ENCODE measurements around the gene HNF4A.

The HNF4A gene

DNA sequence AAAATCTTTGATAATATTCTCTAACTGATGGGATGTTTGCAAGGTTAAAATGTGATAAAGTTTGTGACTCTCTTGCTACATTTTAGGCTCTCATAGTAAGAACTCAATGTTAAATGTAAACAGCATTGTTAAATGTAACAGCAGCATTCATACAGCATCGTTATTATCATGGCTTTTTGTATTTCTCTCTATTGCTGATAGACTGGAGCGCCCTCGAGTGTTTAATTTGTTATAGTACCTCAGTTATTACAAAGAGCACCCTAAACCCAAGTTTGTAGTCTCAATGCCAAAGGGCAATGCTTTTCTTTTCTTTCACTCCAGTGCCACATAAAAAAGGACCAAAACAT lies 105.3 kb downstream of the HNF4A start:
- Histone ChIP-seq H3K36me3 (replicated peaks; ENCODE audit: low read depth, low read length) (no peaks in the 10 kb centered on the region), H3K9ac (ENCODE audit: low read length) (no peak overlapping the region), H2AFZ (ENCODE audit: low read depth, low read length) (0 out of 2 replicates have a peak overlapping the region, but pooled peaks have one; percentile 2)

DNA sequence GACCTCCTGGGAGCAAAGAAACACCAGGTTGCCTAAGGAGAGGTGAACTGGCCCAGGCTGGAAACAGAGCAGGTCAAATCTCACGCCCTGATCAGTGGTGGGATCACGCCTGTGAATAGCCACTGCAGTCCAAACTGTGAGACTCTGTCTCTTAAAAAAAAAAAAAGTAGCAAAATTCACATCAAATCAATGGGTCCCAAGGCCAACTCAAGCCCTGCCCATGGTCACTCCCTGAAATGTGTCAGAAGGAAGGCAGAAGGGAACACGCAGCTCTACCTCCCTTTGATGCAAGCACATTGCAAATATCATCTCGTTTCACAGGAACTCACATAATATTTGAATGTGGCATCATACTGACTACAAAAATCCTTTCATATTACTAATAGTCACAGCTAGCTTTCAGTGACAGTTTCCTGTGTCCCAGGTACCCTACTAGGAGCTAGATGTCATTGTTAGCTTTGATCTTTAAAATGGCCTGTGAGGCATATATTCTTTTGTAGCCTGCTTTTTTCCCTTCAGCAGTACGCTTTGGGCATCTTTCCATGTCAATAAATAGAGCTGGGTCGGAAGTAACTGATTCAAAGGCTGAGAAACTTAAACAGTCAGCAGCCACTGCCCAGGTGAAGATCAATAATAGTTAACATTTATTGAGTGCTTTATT lies 105.8 kb downstream of the HNF4A start:
- no peaks in the 10 kb centered on the region for H4K20me1 ChIP-seq (ENCODE audit: insufficient read depth, low read length)
- TF ChIP-seq, protein P1, sequence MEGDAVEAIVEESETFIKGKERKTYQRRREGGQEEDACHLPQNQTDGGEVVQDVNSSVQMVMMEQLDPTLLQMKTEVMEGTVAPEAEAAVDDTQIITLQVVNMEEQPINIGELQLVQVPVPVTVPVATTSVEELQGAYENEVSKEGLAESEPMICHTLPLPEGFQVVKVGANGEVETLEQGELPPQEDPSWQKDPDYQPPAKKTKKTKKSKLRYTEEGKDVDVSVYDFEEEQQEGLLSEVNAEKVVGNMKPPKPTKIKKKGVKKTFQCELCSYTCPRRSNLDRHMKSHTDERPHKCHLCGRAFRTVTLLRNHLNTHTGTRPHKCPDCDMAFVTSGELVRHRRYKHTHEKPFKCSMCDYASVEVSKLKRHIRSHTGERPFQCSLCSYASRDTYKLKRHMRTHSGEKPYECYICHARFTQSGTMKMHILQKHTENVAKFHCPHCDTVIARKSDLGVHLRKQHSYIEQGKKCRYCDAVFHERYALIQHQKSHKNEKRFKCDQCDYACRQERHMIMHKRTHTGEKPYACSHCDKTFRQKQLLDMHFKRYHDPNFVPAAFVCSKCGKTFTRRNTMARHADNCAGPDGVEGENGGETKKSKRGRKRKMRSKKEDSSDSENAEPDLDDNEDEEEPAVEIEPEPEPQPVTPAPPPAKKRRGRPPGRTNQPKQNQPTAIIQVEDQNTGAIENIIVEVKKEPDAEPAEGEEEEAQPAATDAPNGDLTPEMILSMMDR (IDR thresholded peaks at IDR 0.05; ENCODE audit: low read depth, low read length), result no peak
- no peak for TF ChIP-seq EZH2phosphoT487 (IDR thresholded peaks at IDR 0.05; ENCODE audit: low read depth)
- no peak overlapping the region for H3K4me3 ChIP-seq (ENCODE audit: low read length)
- no peak overlapping the region for H3K9ac ChIP-seq (ENCODE audit: low read length)
- H2AFZ ChIP-seq (ENCODE audit: low read depth, low read length), result 0 out of 2 replicates have a peak overlapping the region, but pooled peaks have one; percentile 2
- no peaks in the 10 kb centered on the region for H3K9me3 ChIP-seq (ENCODE audit: insufficient read depth, low read length)
- 0 out of 2 replicates have a peak, but pooled peaks cover 7% of the 10 kb centered on the region for H3K27me3 ChIP-seq (ENCODE audit: low read depth, low read length)
- no peak overlapping the region for H3K4me2 ChIP-seq (ENCODE audit: low read length)
- H3K4me1 ChIP-seq (ENCODE audit: low read length), result no peaks in the 10 kb centered on the region
- H3K27ac ChIP-seq (ENCODE audit: low read length), result no peak overlapping the region
- no peaks in the 10 kb centered on the region for H3K79me2 ChIP-seq (ENCODE audit: low read length)
- no peaks in the 10 kb centered on the region for H3K36me3 ChIP-seq (replicated peaks; ENCODE audit: low read depth, low read length)

More for the DNA sequence above, 105.3 kb downstream of the HNF4A start:
- H3K27ac ChIP-seq (ENCODE audit: low read length), result no peak overlapping the region
- TF ChIP-seq, protein P1 (IDR thresholded peaks at IDR 0.05; ENCODE audit: low read depth, low read length), result peak; percentile 84
- no peak for TF ChIP-seq EZH2phosphoT487 (IDR thresholded peaks at IDR 0.05; ENCODE audit: low read depth)
- 0 out of 2 replicates have a peak, but pooled peaks cover 7% of the 10 kb centered on the region for H3K27me3 ChIP-seq (ENCODE audit: low read depth, low read length)
- H3K4me2 ChIP-seq (ENCODE audit: low read length), result no peak overlapping the region
- H4K20me1 ChIP-seq (ENCODE audit: insufficient read depth, low read length), result no peaks in the 10 kb centered on the region
- no peak overlapping the region for H3K4me3 ChIP-seq (ENCODE audit: low read length)
- H3K79me2 ChIP-seq (ENCODE audit: low read length), result no peaks in the 10 kb centered on the region
- no peaks in the 10 kb centered on the region for H3K9me3 ChIP-seq (ENCODE audit: insufficient read depth, low read length)
- no peaks in the 10 kb centered on the region for H3K4me1 ChIP-seq (ENCODE audit: low read length)

DNA sequence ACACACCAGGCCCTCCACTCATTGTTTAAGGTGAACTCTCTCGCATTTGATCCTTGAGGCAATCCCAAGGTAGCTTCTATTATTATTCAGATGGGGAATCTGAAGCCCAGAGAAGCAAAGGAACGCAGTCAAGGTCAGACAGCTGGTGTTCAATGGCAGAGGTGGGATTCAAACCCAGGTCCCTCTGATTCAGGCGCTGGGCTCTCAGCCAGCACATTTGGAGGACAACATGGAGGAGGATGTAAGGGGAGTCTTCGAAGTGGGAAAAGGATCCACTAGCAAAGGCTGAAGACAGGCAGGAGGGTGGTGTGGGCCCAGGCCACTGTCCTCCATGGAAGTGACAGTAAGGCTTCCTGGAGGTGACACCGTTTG lies 106.3 kb downstream of the HNF4A start:
- Histone ChIP-seq H2AFZ (ENCODE audit: low read depth, low read length) (no peak overlapping the region), H3K79me2 (ENCODE audit: low read length) (no peaks in the 10 kb centered on the region), H3K36me3 (replicated peaks; ENCODE audit: low read depth, low read length) (no peaks in the 10 kb centered on the region), H3K9ac (ENCODE audit: low read length) (no peak overlapping the region), H3K4me3 (ENCODE audit: low read length) (no peak overlapping the region), H3K4me2 (ENCODE audit: low read length) (no peak overlapping the region), H4K20me1 (ENCODE audit: insufficient read depth, low read length) (no peaks in the 10 kb centered on the region), H3K4me1 (ENCODE audit: low read length) (no peaks in the 10 kb centered on the region), H3K27ac (ENCODE audit: low read length) (no peak overlapping the region), H3K27me3 (ENCODE audit: low read depth, low read length) (peaks cover 9% of the 10 kb centered on the region; the same call in 1 of the 2 replicates), H3K9me3 (ENCODE audit: insufficient read depth, low read length) (no peaks in the 10 kb centered on the region)
- no peak for TF ChIP-seq EZH2phosphoT487 (IDR thresholded peaks at IDR 0.05; ENCODE audit: low read depth)
- TF ChIP-seq, protein P1 (IDR thresholded peaks at IDR 0.05; ENCODE audit: low read depth, low read length), result no peak

DNA sequence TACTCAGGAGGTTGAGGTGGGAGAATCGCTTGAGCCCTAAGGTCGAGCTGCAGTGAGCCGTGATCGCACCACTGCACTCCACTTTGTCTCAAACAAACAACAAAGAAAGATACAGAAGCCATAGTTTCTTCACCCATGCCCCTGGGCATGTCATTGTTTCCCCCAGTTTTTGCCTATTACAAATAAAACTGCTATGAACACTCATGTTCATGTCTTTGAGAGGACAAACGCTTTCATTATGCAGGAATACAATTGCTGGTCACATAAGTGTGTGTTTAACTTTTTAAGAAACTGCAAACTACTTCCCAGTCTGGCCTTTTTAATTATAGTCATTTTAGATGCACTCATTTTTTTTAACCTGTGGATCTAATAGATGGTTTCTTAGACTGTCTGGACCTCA lies 108.0 kb downstream of the HNF4A start:
- Histone ChIP-seq H3K4me1 (ENCODE audit: low read length) (no peaks in the 10 kb centered on the region), H2AFZ (ENCODE audit: low read depth, low read length) (no peak overlapping the region), H3K27me3 (ENCODE audit: low read depth, low read length) (peaks cover 26% of the 10 kb centered on the region), H4K20me1 (ENCODE audit: insufficient read depth, low read length) (no peaks in the 10 kb centered on the region), H3K79me2 (ENCODE audit: low read length) (no peaks in the 10 kb centered on the region), H3K9ac (ENCODE audit: low read length) (no peak overlapping the region), H3K4me2 (ENCODE audit: low read length) (no peak overlapping the region), H3K36me3 (replicated peaks; ENCODE audit: low read depth, low read length) (no peaks in the 10 kb centered on the region), H3K4me3 (ENCODE audit: low read length) (no peak overlapping the region), H3K9me3 (ENCODE audit: insufficient read depth, low read length) (no peaks in the 10 kb centered on the region), H3K27ac (ENCODE audit: low read length) (no peak overlapping the region)
- no peak for TF ChIP-seq EZH2phosphoT487 (IDR thresholded peaks at IDR 0.05; ENCODE audit: low read depth)
- TF ChIP-seq, protein P1 (IDR thresholded peaks at IDR 0.05; ENCODE audit: low read depth, low read length), result no peak
